ELR (cell line): ENCODE measurements around the gene ZNF575.
"Not testable (repeated sequence)": the region's sequence is repeated elsewhere in the genome, so short reads cannot be mapped to it uniquely, and the experiment has no call there.

Source experiments
- DNase-seq: peaks from one replicate; pipeline ENCODE4 v3.0.0-alpha.2; 2015; ENCODE audit warnings: low read depth

Gene ZNF575

DNA sequence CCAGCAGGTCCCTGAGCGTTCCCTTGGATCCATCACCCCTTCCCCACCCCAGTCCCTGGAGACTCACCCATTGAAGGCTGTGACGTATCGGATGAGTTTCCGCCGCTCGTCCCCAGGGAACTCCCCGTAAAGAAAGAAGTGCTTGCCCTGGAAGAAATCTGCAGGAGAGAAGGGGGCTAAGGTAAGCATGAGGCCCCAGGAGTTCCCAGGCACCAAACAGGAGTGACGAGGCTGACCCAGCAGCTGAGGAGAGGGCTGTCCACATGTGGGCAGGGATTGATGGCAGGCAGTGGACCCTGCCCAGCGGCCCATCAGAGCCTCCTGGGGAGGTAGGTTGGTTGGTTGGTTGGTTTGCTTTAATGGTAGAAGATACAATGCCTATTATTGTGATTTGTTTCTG, 11.1 kb downstream of the ZNF575 start:
- DNase-seq = no peak

- DNase-seq = no peak
Measured at GRCh38 chr19:43545276-43545675, 12.3 kb downstream of the ZNF575 start.

DNA sequence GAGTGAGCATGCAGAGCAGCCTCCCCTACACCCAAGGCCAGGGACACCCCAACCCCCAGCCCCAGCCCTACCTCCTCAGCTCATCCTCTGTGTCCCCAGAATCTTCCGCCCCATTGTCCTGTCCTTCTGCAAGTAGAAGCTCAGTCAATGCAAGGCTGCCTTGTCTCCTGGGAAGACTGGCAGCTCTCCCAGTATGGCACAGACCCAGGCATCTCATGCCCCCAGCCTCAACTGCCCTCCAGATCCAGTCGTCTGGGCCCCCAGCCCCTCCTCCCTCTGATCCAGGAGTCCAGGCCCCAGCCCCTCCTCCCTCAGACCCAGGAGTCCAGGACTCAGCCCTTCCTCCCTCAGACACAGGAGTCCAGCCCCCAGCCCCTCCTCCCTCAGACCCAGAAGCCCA, 13.0 kb downstream of the ZNF575 start:
- no peak for DNase-seq

GRCh38 chr19:43546581-43546980, 13.6 kb downstream of the ZNF575 start:
- no peak for DNase-seq

- DNase-seq = not testable (repeated sequence)
Measured at GRCh38 chr19:43547926-43548325, 14.9 kb downstream of the ZNF575 start.

- no peak for DNase-seq
Measured at GRCh38 chr19:43548706-43549105, 15.7 kb downstream of the ZNF575 start.

DNA sequence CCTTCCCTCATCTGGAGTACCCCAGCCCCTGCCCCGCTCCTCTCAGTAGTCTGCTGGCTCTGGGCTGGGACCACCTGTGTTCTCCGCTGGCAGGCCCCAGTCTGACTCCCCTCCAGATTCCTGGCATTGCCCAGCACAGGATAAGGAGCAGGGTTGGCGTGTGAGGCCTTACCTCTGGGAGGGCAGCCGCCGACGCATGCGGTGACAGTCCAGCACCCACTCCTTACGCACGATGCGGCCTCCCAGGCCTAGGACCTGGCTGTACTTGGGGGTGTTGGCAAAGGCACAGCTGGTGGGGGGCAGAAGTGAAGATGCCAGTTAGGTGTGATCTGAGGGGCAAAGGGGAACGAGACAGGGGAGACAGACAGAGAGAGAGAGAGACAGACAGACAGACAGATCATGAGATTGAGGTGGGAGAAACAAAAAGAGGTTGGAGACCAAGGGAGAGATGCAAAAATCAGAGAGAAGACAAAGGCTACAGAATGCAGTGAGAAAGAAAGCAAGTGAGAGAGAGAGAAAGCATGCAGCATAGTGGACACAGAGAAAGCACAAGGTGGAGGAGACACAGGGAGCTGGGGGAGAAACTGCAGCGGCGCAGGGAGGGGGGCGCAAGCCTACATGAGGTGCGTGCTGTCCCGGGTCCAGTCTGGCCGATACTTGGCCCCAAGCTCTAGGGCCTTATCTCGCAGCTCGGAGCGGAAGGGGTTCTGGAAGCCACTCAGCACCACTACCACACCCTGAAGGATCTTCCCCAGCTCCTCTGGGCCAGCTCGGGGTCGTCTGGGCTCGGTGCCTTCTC, 18.6 kb downstream of the ZNF575 start:
- DNase-seq = no peak

DNA sequence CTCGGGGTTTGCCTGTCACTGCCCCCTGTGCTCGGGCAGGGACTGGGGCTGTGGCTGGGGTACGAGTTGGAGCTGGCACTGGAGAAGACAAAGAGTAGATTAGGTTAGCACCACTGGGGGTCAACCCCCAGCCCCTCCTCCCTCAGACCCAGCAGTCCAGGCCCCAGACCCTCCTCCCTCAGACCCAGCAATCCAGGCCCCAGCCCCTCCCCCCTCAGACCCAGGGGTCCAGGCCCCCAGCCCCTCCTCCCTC, 19.1 kb downstream of the ZNF575 start:
- DNase-seq = no peak

GRCh38 chr19:43552616-43553015, 19.6 kb downstream of the ZNF575 start:
- DNase-seq = no peak

DNA sequence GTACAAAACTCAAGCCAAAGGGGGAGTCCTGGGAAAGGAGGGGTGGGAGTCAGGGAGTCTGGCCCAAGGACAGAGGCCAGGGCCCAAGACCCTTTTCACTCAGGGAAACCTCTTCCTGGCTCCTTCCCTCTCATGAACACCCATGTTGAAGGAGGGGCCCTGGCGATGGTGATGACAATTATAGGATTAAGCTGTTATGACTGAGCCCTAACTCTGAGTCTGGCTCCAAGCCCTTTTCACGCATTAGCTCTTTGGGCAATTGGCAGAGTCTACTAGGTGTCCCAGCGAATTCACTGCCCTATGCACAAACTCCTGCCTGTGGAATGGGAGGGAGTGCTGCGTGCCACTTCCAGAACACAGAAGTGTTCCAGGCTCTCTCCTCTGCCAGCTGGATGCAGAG, 20.7 kb downstream of the ZNF575 start:
- no peak for DNase-seq

DNA sequence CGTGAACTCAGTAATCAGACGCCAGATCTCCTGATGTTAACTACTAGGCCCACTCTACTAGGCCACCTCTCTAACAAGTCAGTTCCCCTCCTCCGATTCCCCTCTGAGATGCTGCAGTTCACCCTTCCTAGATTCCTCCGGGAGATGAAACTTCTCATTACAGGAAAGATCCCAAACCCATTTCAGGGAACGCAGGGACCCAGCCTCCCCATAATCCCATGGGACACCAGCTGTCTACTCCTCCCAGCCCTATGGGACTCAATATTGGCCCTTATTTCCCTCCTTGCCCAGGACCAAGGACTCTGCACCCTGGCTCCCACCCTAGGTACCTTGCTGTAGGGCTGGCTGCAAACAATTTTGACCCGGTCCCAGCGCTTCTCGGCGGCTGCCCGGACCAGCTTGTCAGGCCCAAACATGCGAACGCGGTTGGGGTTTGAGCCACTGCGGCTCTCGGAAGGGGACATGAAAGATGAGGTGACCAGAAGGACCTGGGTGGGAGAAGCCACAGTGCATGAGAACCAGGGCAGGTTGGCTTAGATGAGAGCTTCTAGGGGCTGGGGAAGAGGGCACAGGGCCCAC, 21.4 kb downstream of the ZNF575 start:
- no peak for DNase-seq

DNA sequence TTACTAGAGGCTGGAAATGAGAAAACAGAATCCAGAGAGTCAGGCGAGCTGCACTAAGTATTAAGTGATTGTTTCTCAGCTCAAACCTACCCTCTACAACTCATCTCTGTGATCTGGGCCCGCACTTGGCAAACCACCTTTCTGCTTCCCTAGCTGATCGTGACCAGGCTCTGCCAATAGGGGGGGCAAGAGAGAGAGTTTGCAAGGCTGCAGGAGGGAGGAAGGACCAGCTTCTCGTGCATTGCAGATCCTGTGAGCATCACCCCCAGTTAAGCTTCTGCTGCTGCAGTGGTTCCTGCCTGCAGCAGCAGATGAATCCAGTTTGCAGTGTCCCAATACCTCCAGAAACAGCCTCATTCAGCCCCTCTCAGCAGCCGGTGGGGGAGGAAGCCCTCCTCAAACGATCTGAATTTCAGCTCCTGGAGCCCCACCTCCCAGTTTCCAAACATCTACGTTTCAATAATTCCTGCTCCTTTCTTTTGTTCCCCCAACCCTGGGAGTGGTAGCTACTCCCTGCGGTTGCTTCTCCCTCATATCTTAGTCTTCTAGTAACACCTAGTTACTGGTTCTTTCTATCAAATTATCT, 22.3 kb downstream of the ZNF575 start:
- peak; percentile 74 for DNase-seq

- peak; percentile 78 for DNase-seq
Measured at GRCh38 chr19:43560687-43561086, 27.7 kb downstream of the ZNF575 start.

GRCh38 chr19:43561139-43561970, 28.4 kb downstream of the ZNF575 start:
- no peak for DNase-seq

DNA sequence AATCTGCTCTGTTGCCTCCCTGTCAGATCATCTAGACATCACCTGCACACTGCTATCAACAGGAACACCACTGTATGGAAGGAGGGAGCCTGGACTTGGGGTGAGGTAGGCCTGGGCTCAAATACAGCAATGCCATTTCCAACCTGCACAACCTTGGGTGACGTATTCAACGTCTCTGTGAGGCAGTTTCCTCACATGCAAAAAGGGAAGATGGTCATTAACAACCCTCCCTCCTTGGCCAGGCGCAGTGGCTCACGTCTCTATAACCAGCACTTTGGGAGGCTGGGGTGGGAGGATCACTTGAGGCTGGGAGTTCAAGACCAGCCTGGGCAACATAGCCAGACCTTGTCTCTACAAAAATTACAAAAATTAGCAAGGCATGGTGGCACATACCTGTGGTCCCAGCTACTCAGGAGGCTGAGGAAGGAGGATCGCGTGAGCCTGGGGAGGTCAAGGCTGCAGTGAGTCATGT, 29.3 kb downstream of the ZNF575 start:
- no peak for DNase-seq

- peak; percentile 95 for DNase-seq
Measured at GRCh38 chr19:43562698-43563241, 29.8 kb downstream of the ZNF575 start.

DNA sequence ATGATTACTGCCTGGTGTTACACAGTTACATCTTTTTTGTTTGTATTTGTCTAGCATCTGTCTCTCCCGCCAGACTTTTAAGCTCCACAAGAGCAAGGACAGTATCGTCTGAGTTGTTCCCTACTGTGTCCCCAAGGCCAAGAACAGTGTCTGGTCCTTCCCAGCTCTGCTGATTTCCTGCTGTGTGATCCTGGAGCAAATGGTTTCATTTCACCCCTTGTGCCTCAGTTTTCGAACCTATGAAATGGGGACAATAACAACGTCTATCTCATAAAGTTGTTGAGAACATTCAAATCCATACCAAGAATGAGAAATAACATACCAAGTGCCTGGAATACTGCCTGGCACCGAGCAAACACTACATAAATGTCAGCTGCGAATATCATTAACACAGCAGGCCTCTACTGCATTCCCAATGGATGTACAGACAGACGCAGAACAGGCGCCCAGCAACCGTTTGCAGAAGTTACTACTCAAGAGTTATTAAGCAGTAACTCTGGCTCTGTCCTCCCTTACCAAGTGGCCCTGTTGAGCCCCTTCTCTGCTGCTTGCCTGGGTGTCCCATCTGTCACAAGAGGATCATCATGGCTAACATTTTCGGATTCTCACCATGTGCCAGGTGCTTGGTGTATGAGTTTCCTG, 30.9 kb downstream of the ZNF575 start:
- no peak for DNase-seq

DNA sequence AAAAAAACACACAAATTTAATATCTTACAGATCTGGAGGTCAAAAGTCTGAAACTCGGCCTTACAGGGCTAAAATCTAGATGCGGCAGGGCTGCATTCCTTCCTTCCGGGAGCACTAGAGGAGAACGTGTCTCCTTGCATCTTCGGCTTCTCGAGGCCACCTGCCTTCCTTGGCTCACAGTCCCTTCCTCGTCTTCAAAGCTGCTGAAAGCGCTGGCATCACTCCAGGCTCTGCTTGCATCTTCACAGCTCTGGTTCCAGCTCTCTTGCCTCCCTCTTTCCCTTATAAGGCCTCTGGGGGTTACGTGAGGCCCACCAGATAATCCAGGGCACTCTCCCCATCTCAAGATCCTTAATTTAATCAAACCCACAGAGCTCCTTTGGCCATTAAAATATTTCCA, 31.8 kb downstream of the ZNF575 start:
- DNase-seq = no peak

DNA sequence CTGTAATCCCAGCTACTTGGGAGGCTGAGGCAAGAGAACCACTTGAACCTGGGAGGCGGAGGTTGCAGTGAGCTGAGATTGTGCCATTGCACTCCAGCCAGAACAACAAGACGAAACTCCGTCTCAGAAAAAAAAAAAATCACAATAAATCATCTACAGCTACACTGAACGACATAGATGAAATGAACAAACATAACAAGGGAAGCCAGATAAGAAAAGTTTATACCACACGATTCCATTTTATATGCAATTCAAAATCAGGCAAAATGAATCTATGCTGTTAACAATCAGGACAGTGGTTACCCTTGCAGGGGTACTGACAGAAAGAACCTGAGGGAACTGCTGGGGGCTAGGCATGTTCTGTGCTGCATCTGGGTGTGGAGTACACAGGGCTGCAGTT, 36.7 kb downstream of the ZNF575 start:
- no peak for DNase-seq

DNA sequence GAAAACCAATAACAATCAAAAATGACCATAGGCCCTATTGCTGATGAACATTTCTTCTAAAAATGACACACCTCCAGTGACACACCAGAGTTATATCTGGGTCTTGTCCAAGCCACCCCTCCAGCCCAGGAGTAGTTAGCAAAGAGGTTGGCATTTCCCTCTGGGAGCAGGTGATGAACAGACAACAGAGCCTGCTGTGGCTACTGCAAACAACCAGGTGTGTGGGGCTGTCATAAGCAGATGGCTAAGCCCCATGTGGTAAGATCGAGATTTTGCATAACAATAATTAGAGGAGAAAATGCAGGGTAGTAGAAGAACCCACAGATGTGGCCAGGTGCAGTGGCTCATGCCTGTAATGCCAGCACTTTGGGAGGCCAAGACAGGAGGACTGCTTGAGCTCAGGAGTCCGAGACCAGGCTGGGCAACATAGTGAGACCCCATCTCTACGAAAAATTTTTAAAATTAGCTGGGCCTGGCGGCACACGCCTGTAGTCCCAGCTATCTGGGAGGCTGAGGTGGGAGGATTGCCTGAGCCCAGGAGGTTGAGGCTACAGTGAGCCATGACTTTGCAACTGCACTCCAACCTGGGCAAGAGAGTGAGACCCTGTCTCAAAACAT, 37.3 kb downstream of the ZNF575 start:
- peak; percentile 22 for DNase-seq

DNA sequence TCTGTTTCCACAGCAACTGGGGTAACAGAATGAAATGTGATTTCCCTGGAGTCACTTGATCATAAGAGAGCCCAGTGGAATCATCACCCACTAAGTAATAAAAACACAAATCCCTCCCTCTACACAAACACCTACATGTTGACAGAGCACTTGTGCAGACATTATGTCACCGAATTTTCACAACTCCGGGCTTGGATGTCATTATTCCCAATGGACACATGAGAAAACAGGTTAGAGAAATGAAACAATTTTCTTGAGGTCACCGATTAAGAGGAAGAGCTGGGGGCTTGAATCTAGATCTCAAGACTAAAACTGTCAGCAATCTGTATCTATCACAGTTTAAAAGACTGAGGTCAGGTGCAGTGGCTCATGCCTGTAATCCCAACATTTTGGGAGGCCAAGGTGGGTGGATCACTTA, 39.2 kb downstream of the ZNF575 start:
- no peak for DNase-seq
